ENCODE results near the gene KLF4. TPM values are rescaled to one million over a fixed set of nuclear protein-coding genes. Genes with fewer than 3 reads are reported as not detected.

KLF4 gene
- total and polyA plus RNA-seq, 2 of the 13 experiments (the other 11 are each of a cell fraction or from before 2014, with no cell fraction given): 0.20 to 0.37 TPM

GRCh38 chr9:107504585-107505455, 15.3 kb upstream of the KLF4 start (continued):
- no peak for TF ChIP-seq ZNF225 (CRISPR knock-in tag; IDR thresholded peaks at IDR 0.05)
- no peak for TF ChIP-seq ZNF143 (CRISPR knock-in tag; IDR thresholded peaks at IDR 0.05)
- no peak for TF ChIP-seq ATF6 (CRISPR knock-in tag; conservative IDR thresholded peaks at IDR 0.05)
- TF ChIP-seq ZNF879 (CRISPR knock-in tag; IDR thresholded peaks at IDR 0.05): no peak
- TF ChIP-seq ZBTB49 (CRISPR knock-in tag; IDR thresholded peaks at IDR 0.05; ENCODE audit: borderline replicate concordance): no peak
- no peak for TF ChIP-seq MED8 (CRISPR knock-in tag; IDR thresholded peaks at IDR 0.05; ENCODE audit: insufficient replicate concordance)
- no peak for TF ChIP-seq ZNF441 (CRISPR knock-in tag; IDR thresholded peaks at IDR 0.05; ENCODE audit: borderline replicate concordance)
- no peak for TF ChIP-seq SMAD9 (CRISPR knock-in tag; IDR thresholded peaks at IDR 0.05)
- TF ChIP-seq DRAP1 (CRISPR knock-in tag; IDR thresholded peaks at IDR 0.05): peak; percentile 29; the same call in 1 of the 2 replicates
- TF ChIP-seq NCOA5 (CRISPR knock-in tag; IDR thresholded peaks at IDR 0.05): no peak
- TF ChIP-seq NFYB (CRISPR knock-in tag; IDR thresholded peaks at IDR 0.05): no peak
- TF ChIP-seq KIAA2018 (CRISPR knock-in tag; IDR thresholded peaks at IDR 0.05; ENCODE audit: borderline replicate concordance): no peak
- TF ChIP-seq THAP8 (CRISPR knock-in tag; IDR thresholded peaks at IDR 0.05; ENCODE audit: borderline replicate concordance): no peak

All from HepG2 (cell line).